DMS153 (cell line): Measurements from ENCODE around the gene SIRT5.

Experiments used
- DNase-seq: peaks from one replicate; lab custom pipeline; 2025; lab: John Stamatoyannopoulos, UW

The SIRT5 gene

GRCh38 chr6:13574571-13575376 lies at the start of gene SIRT5:
Gene SIRT5, plus strand, starts transcription at chr6:13574601. Its CDS starts 9,510 bp downstream, at chr6:13584111.
- DNase-seq, result peak; percentile 69

- no peak for DNase-seq
Measured at GRCh38 chr6:13524801-13525508, 49.4 kb upstream of the SIRT5 start.

GRCh38 chr6:13526357-13526726 lies 48.1 kb upstream of the SIRT5 start:
- no peak for DNase-seq

GRCh38 chr6:13526727-13527670 lies 47.4 kb upstream of the SIRT5 start:
- DNase-seq, result peak; percentile 73

GRCh38 chr6:13527671-13528056 lies 46.7 kb upstream of the SIRT5 start:
- no peak for DNase-seq

- DNase-seq, result no peak
Measured at GRCh38 chr6:13528232-13528631, 46.2 kb upstream of the SIRT5 start.

- no peak for DNase-seq
Measured at GRCh38 chr6:13528777-13529343, 45.5 kb upstream of the SIRT5 start.

- no peak for DNase-seq
Measured at GRCh38 chr6:13531956-13532355, 42.4 kb upstream of the SIRT5 start.

- no peak for DNase-seq
Measured at GRCh38 chr6:13534536-13534935, 39.9 kb upstream of the SIRT5 start.

- no peak for DNase-seq
Measured at GRCh38 chr6:13535306-13535705, 39.1 kb upstream of the SIRT5 start.

- DNase-seq, result no peak
Measured at GRCh38 chr6:13536796-13537526, 37.4 kb upstream of the SIRT5 start.

GRCh38 chr6:13537527-13537897 lies 36.9 kb upstream of the SIRT5 start:
- DNase-seq, result no peak

- DNase-seq, result no peak
Measured at GRCh38 chr6:13538084-13538483, 36.3 kb upstream of the SIRT5 start.

- DNase-seq, result no peak
Measured at GRCh38 chr6:13538600-13538999, 35.8 kb upstream of the SIRT5 start.

GRCh38 chr6:13539572-13539971 lies 34.8 kb upstream of the SIRT5 start:
- no peak for DNase-seq

- DNase-seq, result no peak
Measured at GRCh38 chr6:13541496-13541895, 32.9 kb upstream of the SIRT5 start.

GRCh38 chr6:13544454-13545186 lies 29.8 kb upstream of the SIRT5 start:
- no peak for DNase-seq

- no peak for DNase-seq
Measured at GRCh38 chr6:13545885-13546284, 28.5 kb upstream of the SIRT5 start.

GRCh38 chr6:13548500-13549210 lies 25.7 kb upstream of the SIRT5 start:
- DNase-seq, result no peak

GRCh38 chr6:13550656-13551055 lies 23.7 kb upstream of the SIRT5 start:
- DNase-seq, result no peak
